ENCODE results near the gene SLAMF9.

The SLAMF9 gene

GRCh38 chr1:159945483-159946241, 8.4 kb downstream of the SLAMF9 start, which contains the start of gene IGSF9:
Gene IGSF9 (minus strand): TSS chr1:159945613. CDS start chr1:159943454, 2,159 bp downstream.
- no peak for DNase-seq

DNA sequence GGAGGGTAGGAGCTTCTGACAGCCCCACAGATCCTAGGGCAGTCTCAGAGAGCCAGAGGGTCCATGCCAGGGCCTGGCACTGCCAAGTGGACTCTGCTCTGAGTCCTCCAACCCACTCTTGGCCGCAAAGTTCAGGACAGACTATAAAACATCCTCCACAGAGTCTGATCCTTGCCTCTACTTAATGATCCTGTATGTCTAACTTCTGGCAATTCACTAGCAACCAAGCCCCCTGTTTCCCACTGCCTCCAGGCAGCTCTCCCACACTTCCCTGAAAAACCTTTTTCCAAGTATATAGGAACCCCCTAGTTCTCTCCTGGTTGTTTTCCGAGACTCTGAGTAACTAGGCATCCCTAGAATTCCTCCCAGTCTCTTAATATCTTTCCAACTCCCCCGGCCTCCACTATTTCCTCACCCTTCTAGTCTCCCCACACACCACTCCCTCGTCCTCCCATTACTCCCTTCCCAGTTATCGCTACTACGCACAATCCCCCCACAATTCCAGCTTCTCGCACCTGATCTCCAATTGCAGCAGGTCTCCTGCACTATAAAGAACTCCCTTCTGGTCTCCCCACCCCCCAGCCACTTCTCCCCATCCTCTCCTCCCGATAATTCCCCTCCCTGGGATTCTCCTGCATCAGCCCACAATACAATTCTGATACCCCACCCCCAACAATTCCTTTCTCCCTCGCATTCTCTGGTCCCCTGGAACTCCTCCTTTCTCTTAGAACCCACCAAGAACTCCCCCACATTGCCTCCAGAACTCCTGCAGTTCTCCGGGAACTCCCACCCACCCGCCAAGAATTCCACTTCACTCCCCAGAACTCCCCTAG, 9.2 kb downstream of the SLAMF9 start:
- no peak for DNase-seq

GRCh38 chr1:159943908-159944622, 10.0 kb downstream of the SLAMF9 start:
- no peak for DNase-seq

- no peak for DNase-seq
Observed at GRCh38 chr1:159943278-159943640, 10.8 kb downstream of the SLAMF9 start.

- no peak for DNase-seq
Observed at GRCh38 chr1:159942632-159943277, 11.3 kb downstream of the SLAMF9 start.

DNA sequence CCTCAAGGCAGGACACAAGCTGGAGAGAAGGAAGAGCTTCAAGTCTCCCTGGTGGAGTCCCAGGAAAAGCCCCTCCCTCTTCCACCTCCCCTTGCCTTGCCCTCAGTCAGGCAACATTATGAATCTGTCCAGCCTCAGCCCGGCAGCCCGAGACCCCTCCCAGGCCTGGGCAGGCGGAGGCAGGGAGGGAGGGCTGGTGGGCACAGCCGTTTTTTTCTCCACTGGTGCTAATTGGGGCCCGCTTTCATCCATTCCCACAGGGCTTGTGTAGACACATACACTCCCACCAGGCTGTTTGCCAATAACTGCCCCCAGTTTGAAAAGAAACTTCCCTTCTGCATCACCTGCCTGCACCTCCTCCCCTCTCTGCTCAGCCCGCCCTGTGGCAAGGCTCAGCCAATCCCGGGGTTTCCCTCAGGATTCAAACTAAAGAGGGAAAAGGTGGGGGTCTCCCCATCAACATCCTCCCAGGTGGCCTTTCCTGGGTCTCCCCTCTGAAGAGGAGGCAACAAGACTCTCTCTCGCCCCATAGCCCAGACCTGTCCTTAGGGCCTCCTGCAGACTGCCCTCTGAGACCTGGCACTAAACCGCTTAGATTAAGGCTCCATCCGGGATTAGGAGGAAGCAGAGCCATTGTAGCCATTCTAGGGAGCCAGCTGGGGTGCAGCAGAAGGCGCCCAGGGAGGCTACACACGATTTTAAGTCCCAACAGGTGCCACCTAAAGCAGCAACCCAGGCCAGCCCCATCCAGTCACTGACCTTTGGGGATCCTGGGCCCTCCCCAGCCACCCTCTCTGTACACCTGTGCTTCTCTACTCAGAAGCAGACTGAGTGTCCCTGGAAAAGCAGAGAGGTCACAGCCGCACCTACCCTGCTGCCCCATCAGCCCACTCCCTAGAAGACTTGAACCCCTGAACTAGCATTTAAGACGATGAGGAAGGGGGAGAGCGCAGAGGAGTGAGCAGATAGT, 12.2 kb downstream of the SLAMF9 start:
- DNase-seq, result no peak

- DNase-seq, result no peak
Observed at GRCh38 chr1:159941141-159941540, 12.9 kb downstream of the SLAMF9 start.

DNA sequence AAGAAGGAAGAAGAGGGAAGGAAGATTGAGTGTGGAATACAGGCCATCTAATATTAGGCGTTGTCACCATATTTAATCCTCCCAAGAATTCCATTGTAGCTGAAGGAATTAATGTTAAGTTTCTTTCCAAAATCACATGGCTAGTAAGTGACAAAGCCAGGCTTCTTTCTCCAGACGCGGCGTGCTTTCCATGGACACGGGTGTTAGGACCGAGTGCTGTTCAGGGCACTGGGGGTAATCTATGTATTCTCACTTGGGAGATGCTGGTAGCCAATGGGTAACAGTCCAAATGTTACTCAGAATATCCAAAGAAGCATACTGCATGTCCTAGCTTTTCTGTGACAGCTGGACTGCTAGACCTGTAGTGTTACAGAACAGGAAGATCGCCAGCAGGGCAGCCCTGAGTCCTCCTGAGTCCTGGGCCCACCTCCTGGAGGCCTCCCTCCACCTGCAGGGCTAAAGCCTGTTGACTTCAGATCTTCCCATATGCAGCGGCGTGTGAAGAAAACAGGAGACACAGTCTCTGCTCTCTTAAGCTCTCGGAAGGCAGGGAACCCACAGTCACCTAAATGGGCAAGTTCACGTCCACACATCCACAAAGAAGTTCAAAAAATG, 13.9 kb downstream of the SLAMF9 start:
- no peak for DNase-seq

DNA sequence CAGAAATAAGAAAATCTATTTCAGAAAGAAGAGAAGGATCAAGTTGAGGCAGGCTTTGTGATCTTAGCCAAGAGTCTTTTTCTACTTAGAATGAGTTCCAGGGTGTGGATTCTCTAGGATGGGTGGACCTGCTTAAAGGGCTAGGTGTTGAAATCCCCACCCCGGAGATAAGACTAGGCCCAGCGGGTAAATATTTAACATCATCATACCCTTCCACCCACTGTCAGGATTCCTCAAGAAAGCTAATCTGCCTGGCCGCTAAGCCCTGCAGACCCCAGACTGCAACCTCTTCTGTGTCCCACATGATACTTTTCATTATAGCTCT, 14.4 kb downstream of the SLAMF9 start:
- no peak for DNase-seq

DNA sequence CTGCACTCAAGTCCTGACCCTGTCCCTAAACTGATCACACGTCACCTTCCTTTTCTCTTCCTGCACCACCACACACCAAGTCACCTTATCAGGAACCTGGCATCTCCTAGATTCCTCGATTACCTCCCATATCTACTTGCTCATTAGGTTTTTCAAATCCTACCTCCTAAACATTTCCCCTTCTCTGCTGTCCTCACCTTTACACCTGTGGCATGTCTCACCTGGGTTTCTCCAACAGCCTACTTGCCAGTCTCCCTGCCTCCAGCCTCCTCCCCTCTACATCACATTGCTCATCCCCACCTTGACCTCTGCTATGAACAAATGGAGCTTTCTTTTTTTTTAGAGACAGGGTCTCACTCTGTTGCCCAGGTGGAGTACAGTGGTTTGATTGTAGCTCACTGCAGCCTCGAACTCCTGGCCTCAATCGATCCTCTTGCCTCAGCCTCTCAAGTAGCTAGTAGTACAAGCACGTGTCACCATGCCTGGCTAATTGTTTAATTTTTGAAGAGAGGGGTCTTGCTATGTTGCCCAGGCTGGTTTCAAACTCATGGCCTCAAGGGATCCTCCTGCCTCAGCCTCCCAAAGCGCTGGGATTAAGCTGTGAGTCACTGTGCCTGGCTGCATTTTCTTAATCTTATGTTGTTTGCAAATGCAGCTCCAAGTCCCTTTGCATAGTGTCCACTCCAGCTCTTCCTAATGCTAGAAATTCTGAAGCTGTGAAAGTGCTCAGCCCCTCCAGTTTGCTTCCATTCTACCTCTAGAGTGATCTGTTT, 14.9 kb downstream of the SLAMF9 start:
- DNase-seq, result no peak

DNA sequence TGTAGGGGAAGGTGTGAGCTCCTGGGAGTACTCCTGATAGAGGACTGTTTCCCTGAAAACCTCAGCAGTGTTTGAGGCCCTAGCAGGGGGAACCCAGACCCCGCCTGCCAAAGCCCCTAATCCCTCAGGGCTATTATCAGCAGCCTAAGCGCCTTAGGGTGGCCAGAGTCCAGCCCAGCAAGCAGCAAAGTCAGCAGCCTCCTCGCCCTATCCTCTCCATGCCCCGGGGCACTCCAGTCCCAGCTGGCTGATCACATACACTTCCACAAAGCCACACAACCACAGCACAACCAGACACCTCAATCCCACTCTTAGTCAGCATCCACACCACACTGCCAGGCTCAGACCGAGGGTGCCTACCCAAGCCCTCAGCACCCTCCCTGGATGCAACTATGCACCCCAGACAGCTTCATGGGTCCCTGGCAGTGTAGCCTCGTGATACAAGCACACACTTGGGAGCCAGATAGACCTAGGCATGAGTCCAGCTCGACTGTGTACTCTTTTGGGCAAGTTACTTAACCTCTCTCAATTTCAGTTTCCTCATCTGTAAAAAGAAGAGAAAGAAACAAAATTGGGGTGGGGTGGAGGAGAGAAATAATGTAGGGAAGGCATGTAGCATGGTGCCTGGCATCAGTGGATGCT, 15.7 kb downstream of the SLAMF9 start:
- DNase-seq, result no peak

- DNase-seq, result no peak
Observed at GRCh38 chr1:159937054-159937750, 16.8 kb downstream of the SLAMF9 start.

DNA sequence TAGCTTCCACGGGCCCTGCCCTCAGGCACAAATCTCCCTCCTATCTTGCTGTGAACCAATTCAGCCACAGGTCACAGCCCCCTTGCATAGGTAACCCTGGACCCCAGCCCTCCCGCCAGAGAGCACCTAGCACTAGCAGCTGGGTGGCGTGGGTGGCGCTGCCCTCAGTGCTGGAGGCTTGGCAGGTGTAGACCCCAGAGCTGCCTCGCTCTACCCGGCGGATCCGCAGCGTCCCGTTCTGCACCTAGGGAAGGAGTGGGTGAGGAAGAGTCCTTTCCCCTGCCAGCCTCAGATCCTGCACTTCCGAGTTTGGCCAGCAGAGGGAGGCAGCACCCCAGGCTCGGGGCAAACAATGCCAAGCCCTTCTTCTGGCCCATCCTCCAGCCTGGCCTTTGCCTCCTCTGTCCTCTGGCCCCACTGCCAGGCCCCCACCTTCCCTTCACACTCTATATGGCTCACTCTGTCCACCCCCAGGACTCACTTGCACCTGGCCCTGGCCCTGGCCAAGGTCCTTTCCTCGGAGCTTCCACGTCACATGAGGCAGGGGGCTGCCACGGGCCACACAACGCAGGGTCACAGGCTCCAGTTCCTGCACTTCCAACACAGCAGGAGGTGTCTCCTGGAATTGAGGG, 17.6 kb downstream of the SLAMF9 start:
- DNase-seq, result no peak

DNA sequence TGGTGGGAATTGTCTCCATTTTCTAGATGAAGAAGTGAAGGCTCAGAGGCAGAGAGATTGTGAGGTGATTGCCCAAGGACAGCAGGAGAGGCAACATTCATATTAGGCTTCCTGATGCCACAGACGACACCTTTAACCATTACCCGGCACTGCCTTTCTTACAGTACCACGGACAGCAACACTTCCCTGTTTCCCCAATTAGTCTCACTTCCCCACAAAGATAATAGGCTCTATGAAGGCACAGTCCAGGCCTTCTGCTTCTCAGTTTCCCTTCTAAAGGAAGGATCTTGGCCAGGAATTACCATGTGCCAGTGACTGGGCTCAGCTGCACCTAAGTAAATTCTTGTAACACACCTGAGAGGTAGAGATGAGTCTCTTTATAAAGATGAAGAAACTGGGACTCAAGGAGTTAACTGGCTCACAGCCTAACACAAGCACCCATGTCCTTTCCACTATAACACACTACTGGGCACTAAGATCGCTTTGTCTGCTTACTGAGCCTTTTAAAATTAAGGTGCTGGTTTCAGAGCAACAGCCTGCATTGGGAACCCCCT, 18.2 kb downstream of the SLAMF9 start:
- DNase-seq, result no peak

GRCh38 chr1:159935305-159935704, 18.7 kb downstream of the SLAMF9 start:
- no peak for DNase-seq

GRCh38 chr1:159934136-159935039, 19.6 kb downstream of the SLAMF9 start:
- DNase-seq, result no peak

GRCh38 chr1:159933347-159933746, 20.7 kb downstream of the SLAMF9 start:
- no peak for DNase-seq

All from SHP77 (cell line).